Measurements from ENCODE around the gene PLD5. TPM values are rescaled to one million over a fixed set of nuclear protein-coding genes. Genes with fewer than 3 reads are reported as not detected.

The PLD5 gene
- polyA plus RNA-seq, 3 donors = not detected

DNA sequence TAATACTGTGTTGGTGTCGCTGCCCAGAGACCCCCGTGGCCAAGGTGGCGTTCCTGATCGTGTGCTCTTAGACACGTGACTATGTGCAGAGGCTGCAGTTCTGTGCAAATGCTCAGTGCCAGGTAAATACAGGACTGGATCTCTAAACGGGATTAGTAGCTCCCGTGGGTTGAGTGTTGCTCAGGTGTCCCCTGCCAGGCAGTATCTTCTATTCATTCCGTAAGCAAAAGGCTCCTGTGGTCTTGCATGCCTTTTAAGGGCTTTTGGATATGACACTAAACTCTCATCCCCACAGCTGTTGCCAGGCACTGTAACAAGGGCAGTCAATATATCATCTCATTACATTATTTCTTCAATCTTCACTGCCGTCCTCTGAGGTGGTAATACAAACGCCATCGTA lies 431.4 kb downstream of the PLD5 start:
- TF ChIP-seq, protein P1, sequence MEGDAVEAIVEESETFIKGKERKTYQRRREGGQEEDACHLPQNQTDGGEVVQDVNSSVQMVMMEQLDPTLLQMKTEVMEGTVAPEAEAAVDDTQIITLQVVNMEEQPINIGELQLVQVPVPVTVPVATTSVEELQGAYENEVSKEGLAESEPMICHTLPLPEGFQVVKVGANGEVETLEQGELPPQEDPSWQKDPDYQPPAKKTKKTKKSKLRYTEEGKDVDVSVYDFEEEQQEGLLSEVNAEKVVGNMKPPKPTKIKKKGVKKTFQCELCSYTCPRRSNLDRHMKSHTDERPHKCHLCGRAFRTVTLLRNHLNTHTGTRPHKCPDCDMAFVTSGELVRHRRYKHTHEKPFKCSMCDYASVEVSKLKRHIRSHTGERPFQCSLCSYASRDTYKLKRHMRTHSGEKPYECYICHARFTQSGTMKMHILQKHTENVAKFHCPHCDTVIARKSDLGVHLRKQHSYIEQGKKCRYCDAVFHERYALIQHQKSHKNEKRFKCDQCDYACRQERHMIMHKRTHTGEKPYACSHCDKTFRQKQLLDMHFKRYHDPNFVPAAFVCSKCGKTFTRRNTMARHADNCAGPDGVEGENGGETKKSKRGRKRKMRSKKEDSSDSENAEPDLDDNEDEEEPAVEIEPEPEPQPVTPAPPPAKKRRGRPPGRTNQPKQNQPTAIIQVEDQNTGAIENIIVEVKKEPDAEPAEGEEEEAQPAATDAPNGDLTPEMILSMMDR (IDR thresholded peaks at IDR 0.05) = no peak
- DNase-seq = no peak
- H3K36me3 Mint-ChIP-seq = no peaks in the 10 kb centered on the region
- Histone ChIP-seq H3K79me2 (ENCODE audit: insufficient read depth, low read length) (no peaks in the 10 kb centered on the region), H3K27me3 (ENCODE audit: control insufficient read depth in 2 of 2, insufficient read depth in 2 of 2, low read length in 2 of 2) (no peaks in the 10 kb centered on the region), H3K4me1 (ENCODE audit: control insufficient read depth in 1 of 2, insufficient read depth in 2 of 2, low read length in 2 of 2) (no peaks in the 10 kb centered on the region), H3K4me2 (replicated peaks; ENCODE audit: extremely low read depth, low read length, poor library complexity, severe bottlenecking) (no peak overlapping the region), H4K20me1 (ENCODE audit: insufficient read depth, low read length) (no peaks in the 10 kb centered on the region), H3K27ac (ENCODE audit: low read depth in 1 of 2, low read length in 2 of 2) (no peak overlapping the region), H3K4me3 (replicated peaks in 1 of 3; ENCODE audit: low read depth in 2 of 3, low read length in 3 of 3) (no peak overlapping the region), H3K36me3 (replicated peaks in 1 of 2; ENCODE audit: control insufficient read depth in 1 of 2, insufficient read depth in 2 of 2, low read length in 2 of 2) (no peaks in the 10 kb centered on the region), H3K9ac (ENCODE audit: insufficient read depth, low read length, poor library complexity, severe bottlenecking) (no peak overlapping the region), H3K9me3 (replicated peaks in 1 of 2; ENCODE audit: control insufficient read depth in 1 of 2, insufficient read depth in 1 of 2, low read length in 2 of 2) (no peaks in the 10 kb centered on the region), H2AFZ (ENCODE audit: insufficient read depth, low read depth, low read length, poor library complexity, severe bottlenecking) (no peak overlapping the region)
- no peak overlapping the region for H3K4me3 Mint-ChIP-seq
- H3K9me3 Mint-ChIP-seq = peaks cover 0 to 10% (median 2%) of the 10 kb centered on the region in 7 donors
- intact Hi-C loops (cut with micrococcal nuclease) = no loop called here
- no peaks in the 10 kb centered on the region for H3K4me1 Mint-ChIP-seq
- H3K27me3 Mint-ChIP-seq (ENCODE audit: low read depth in 3 of 3) = peaks cover 0 to 2% (median 0%) of the 10 kb centered on the region in 3 donors
- H3K27ac Mint-ChIP-seq = no peak overlapping the region
- 88% methylated on average over 4 of the region's 11 CpGs for WGBS (ENCODE audit: insufficient coverage)

DNA sequence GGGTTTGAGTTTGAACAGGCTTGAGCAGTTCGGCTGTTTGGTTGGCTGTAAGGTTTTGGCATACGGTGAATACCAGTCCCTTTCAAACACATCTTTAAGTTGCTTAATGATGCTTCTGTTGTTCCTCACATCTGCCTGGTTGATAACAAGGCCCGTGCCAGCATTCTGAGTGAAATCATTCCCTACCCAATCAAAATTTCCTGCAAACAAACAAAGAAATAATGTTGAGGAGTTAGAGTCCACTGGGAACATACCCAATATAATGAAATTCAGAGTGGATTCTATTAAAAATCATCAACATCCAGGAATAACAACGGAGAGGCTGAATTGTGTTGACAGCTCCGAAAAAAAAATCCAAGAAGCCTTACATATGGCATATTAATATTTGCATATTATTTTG lies 434.6 kb downstream of the PLD5 start:
- Histone ChIP-seq H3K27ac (ENCODE audit: low read depth in 1 of 2, low read length in 2 of 2) (no peak overlapping the region), H3K4me3 (replicated peaks in 1 of 3; ENCODE audit: low read depth in 2 of 3, low read length in 3 of 3) (no peak overlapping the region), H3K4me1 (ENCODE audit: control insufficient read depth in 1 of 2, insufficient read depth in 2 of 2, low read length in 2 of 2) (no peaks in the 10 kb centered on the region), H3K36me3 (replicated peaks in 1 of 2; ENCODE audit: control insufficient read depth in 1 of 2, insufficient read depth in 2 of 2, low read length in 2 of 2) (no peaks in the 10 kb centered on the region), H2AFZ (ENCODE audit: insufficient read depth, low read depth, low read length, poor library complexity, severe bottlenecking) (no peak overlapping the region), H3K27me3 (ENCODE audit: control insufficient read depth in 2 of 2, insufficient read depth in 2 of 2, low read length in 2 of 2) (no peaks in the 10 kb centered on the region), H3K9me3 (replicated peaks in 1 of 2; ENCODE audit: control insufficient read depth in 1 of 2, insufficient read depth in 1 of 2, low read length in 2 of 2) (no peaks in the 10 kb centered on the region), H3K79me2 (ENCODE audit: insufficient read depth, low read length) (no peaks in the 10 kb centered on the region), H4K20me1 (ENCODE audit: insufficient read depth, low read length) (no peaks in the 10 kb centered on the region), H3K9ac (ENCODE audit: insufficient read depth, low read length, poor library complexity, severe bottlenecking) (no peak overlapping the region), H3K4me2 (replicated peaks; ENCODE audit: extremely low read depth, low read length, poor library complexity, severe bottlenecking) (no peak overlapping the region)
- WGBS (ENCODE audit: insufficient coverage) = no CpG with 5 or more reads among the region's 5 CpGs
- peaks cover 0 to 5% (median 3%) of the 10 kb centered on the region in 3 donors for H3K27me3 Mint-ChIP-seq (ENCODE audit: low read depth in 3 of 3)
- H3K27ac Mint-ChIP-seq = peak overlapping the region in 1 of 7 donors; percentile 57
- TF ChIP-seq, protein P1 (IDR thresholded peaks at IDR 0.05) = no peak
- intact Hi-C loops (cut with micrococcal nuclease) = no loop called here
- no peak overlapping the region for H3K4me3 Mint-ChIP-seq
- no peaks in the 10 kb centered on the region for H3K36me3 Mint-ChIP-seq
- peaks cover 0 to 4% (median 0%) of the 10 kb centered on the region in 7 donors for H3K9me3 Mint-ChIP-seq
- no peak for DNase-seq
- no peaks in the 10 kb centered on the region for H3K4me1 Mint-ChIP-seq
